Activated CD4-positive, alpha-beta T cell treated with anti-CD3 and anti-CD28 coated beads, Interleukin-2, amount 50 U/mL, for 48 hours (primary cell): ENCODE results near the gene FMOD.
A peak's percentile ranks its signal among the peaks of the same experiment; 100 is the strongest.
"Not testable (repeated sequence)": the region's sequence is repeated elsewhere in the genome, so short reads cannot be mapped to it uniquely, and the experiment has no call there.

Source experiments
- DNase-seq, 2 experiments: peaks; one replicate each; pipeline ENCODE4 v3.0.0-alpha.2; 2020

FMOD gene

DNA sequence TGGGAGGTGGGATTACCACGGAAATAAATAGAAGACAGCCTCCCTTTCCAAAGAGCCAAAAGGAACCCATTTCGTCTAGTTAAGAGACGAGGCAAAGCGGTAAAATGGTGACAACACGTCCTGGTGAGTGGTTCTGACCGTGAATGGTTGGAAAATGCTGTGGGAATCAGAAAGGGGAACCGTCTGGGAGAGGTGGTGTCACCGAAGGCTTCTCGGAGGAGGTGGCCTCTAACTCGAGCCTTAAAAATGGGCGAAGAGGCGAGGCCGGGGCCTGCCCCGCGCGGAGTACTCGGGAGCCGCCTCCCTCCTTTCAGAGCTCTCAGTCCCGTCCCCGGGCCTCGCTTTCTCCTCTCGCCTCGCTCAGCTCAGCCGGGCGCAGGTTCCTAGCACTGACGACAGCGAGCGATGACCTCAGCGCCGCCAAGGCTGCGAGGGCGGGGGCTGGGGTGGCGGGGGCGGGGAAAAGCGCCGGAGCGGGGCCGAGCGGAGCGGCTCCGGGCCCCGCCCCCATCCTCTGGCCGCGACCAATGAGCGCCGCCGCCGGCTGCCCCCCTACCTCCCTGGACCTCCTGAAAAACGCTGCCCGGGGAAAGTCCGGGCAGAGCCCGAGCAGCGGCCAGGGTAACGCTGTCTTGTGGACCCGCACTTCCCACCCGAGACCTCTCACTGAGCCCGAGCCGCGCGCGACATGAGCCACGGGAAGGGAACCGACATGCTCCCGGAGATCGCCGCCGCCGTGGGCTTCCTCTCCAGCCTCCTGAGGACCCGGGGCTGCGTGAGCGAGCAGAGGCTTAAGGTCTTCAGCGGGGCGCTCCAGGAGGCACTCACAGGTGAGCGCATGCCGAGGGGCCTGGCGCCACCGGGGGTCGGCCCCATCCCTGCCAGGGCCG lies 45.8 kb downstream of the FMOD start, which contains the start of gene BTG2:
Gene BTG2 (plus strand): TSS at position 601 of the 890 bp plus-strand sequence. CDS start 88 bp downstream, at position 689.
- peak; percentile 90 to 91 for DNase-seq

DNA sequence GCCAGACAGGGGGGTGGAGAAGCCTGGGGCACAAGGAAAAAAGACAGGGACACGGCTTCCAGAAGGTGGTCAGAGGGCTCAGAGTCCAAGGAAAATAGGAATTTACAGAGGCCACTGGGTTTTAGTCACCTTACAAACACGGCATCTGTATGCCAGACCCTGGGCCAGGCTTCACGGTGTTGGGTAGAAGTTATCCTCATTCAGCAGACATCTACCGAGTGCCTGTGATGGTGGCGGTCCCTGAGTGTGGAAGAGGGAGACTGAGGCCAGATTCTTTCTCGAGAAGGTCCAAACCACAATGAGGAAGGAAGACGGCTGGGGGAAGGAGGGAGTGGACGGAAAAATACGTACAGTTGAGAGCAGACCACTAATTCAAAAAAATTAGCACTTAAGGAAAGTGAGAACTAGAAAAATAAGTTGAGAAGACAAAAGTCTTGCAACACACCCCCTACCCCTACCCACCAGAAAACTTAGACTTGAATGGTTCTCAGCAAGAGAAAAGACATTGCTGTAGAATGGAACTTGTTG lies 46.5 kb downstream of the FMOD start:
- DNase-seq = no peak

DNA sequence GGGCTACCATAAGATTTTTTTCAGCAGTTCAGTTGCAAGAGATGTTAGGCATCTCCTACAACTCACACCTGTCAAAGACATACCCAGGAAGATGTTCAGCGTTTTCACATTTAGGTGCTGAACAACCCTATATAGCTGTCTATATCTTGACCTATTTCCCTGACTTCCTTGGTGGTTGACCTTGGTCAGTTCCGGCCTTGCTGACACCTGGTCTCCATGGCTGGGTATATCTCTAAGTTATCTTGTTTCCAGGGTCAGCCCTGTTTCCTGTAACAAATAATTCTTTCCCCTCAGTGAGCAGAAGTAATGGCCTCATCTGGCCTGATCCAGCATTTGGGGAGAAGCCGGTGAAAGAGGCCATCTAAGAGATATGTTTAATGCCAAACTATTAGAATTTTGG lies 48.0 kb downstream of the FMOD start:
- DNase-seq = no peak

DNA sequence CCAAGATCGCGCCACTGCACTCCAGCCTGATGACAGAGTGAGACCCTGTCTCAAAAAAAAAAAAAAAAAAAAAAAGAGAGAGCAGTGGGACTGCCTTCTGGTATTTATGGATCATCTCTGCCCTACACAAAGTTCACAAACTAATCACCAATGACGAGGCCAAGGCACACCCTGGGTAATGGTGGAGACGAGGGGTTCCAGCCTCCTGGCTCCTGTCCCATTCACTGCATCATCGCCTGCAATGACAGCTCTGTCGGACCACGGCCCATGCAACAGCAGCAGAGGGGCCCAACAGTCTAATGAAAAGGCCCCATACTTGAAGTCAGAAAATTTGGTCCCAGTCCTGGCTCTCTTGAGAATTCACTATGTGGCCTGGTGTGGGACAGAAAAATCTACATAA lies 48.5 kb downstream of the FMOD start:
- no peak for DNase-seq

DNA sequence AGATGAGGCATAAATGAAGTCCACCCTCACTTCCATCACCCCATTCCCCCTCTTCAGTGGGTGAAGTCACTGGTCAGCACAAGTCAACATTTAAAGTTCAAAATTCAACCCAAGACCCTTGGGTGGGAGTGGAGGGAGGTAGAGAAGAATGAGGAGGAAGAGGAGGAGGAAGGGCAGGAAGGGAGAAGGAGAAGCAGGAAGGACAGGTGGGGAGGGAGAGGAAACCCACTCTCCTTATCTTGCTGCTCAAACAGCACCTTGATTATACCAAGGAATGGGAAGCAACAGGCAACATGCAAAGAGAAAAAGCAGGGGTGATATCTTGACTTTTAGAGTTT lies 49.6 kb downstream of the FMOD start:
- no peak for DNase-seq

DNA sequence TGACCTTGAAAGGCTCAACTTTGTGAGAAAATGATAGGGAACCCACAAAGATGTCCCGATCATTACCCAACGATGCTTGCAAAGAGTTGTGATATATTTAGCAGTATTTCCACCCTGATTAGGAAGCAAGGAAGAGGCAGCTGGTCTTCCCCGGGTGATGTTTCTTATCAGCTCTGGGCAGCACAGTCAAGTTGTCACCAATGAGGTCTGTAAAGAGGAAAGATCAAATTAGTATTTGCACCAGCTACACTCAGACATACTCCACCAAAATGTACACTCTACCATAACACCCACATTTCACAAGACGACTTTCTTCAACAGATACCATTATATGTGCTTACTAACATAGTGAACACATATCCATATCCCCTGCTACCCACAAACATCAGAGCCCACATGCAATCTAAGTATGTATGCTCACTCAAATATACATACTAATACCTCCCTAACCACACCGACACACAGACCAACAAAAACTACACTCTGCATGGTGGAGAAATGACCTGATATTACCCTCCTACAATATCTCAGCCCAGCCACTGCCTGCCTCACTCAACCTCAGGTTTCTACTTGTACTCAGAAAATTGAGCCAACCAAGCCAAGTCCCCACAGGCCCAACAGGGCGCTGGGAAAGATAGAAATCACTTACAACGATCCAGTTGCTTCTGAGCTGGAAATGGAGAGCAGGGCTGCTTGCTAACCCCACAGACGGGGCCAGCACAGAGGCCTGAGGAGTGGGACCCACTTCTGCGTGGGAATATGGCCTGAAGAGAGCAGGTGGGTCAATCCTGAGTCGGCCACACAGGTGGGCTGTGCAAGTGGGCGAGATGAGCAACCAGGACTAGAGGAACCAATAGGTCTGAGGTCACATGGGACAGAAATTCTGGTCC lies 50.2 kb downstream of the FMOD start:
- no peak for DNase-seq

DNA sequence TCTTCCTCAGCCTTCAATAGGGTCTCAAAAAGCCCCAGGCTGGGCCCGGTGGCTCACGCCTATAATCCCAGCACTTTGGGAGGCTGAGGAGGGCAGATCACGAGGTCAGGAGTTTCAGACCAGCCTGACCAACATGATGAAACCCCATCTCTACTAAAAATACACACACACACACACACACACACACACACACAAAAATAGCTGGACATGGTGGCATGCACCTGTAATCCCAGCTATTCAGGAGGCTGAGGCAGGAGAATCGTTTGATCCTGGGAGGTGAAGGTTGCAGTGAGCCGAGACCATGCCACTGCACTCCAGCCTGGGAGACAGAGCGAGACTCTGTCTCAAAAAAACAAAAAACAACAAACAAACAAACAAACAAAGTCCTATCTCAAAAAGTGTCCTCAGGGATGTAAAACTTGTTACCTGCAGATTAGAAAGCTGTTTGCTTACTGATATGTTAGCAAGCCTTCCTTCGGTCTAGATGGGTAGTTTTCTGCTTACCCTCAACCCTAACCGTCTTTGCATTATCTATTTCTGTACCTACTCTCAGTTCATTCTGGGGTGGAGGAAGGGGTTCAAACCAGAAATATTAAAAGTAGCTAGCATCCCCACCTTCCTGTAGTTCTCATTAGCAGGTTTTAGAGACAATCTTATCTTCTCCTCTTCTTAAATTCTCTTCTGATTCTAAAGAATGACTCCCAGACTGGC lies 51.0 kb downstream of the FMOD start:
- DNase-seq = not testable (repeated sequence)

DNA sequence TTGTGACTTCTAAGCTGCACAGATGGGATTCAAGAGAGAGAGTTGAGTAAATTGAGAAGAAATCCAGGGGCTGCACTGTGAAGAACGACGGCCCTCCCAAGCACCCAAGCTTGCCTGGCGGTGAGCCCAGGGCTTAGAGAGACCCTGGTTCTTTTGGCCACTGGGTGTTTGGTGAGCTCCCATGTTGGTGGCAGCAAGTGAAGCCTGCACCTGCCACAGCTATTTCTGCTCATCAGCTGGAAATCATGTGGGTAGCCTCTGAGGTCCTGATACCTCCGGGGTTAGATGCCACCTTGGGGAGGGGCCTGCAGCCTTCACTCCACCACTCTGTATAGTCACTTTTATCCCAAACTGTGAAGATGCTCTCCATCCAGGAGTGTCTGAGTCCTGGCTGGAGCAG lies 51.8 kb downstream of the FMOD start:
- DNase-seq = no peak

DNA sequence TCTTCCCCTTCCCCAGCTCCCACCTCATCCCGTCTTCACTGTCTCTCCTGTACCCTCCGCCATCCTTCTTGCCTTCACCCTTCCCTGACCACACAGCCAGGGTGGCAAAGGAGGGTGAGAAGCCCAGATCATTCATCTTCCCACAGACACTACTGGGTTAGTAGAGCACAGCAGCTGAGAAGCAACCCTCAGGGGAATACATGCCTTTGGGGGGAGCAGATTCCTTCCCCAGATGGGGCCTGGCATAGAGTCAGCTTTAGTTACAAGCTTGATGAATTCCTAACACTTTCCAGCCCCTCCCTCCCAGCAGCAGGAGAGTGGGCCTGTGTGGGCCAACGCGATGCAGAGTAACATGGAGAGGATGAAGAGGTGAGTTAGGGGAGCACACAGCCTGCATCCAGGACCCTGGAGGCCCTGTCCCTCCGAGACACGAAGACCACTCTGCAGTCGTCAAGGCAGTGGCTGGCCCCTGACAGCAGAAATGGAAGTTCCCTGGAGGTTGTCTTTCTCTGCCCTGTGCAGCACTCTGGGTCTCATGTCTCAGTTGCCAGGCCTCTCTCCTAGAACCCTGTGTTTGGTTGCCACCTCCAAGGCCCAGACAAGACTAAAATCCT lies 54.4 kb downstream of the FMOD start:
- DNase-seq = no peak

DNA sequence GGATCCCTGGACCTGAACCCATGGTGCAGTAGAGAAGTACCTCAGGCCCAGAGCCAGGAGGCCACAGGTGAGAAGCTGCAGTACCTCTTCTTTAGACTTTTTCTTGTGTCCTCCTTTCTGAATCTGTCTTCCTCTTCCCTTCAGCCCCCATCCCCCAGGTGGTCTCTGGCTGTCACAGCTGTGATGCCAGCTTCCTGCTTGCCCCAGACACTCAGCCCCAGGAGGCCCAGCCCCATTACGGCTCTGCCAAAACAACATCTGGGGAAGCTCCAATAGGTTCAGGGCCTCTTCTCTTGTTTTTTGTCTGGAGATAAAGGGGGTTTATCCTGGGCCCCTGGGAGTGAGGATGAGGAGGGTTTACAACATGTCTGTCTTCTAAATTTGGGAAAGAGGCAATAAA lies 55.1 kb downstream of the FMOD start:
- DNase-seq = no peak

DNA sequence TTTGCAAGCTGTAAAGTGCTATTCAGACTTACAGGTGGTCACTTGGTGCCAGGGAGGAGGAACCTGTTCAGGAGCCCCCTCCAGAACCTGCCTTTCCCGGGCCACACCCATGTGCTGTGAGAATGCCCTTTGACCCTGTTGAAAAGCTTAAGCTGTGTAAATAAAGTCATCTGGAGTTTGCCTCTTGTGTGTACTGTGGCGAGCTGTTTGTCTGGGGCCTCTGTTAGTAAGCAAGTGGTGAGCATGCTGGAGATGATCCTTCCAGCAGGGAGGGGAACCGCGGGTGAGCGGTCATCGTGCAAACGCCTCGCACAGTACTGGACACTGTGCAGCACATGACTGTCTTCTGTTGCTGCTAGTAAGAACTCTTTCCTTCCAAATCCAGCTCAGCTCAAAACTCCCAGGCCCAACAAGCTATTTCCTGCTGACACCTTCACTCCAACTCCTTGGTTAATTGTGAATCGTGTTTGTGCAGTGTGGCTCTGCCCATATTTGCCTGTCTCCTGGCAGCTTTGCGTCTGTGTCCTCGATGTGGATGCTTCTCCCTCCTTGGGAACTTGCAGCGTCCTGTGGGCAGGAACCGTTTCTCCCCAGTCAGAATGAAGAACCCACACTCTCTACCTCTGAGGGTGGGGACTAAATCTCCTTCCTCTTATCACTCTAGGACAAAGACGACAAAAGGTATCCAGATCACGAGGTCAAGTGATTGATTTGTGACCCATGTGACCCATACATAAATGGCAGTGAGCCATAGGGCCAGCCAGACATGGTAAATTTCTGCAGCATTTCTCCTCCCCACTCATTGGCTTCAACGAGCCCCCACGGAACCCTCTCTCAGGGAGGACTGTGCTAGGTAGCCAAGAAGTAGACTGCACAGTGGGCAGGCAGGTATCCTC lies 59.5 kb downstream of the FMOD start:
- no peak for DNase-seq
